HG03558 (cell line): ENCODE results near the gene TAGLN2.

Source experiments
- ATAC-seq: cut with Tn5 transposase; IDR thresholded peaks from one replicate; pipeline ENCODE4 v1.9.1; 2021; ENCODE audit warnings: moderate number of reproducible peaks; ENCODE audit not compliant: unreplicated experiment; ENCODE audit errors: extremely low read depth

The TAGLN2 gene

GRCh38 chr1:159951016-159951415 is 25.7 kb upstream of the TAGLN2 start:
- ATAC-seq, result no peak

- ATAC-seq, result no peak
These were observed 24.7 kb upstream of the TAGLN2 start for GRCh38 chr1:159949981-159950381.

GRCh38 chr1:159949123-159949522 is 23.8 kb upstream of the TAGLN2 start:
- ATAC-seq, result no peak

- ATAC-seq, result no peak
These were observed 22.6 kb upstream of the TAGLN2 start for GRCh38 chr1:159947942-159948341.

- no peak for ATAC-seq
These were observed 21.2 kb upstream of the TAGLN2 start for GRCh38 chr1:159946242-159947187.

GRCh38 chr1:159945483-159946241 is 20.4 kb upstream of the TAGLN2 start, which contains the start of gene IGSF9:
IGSF9 (minus strand) TSS chr1:159945613; CDS start chr1:159943454, 2,159 bp downstream.
- ATAC-seq, result no peak

- ATAC-seq, result no peak
These were observed 19.5 kb upstream of the TAGLN2 start for GRCh38 chr1:159944623-159945455.

GRCh38 chr1:159943908-159944622 is 18.8 kb upstream of the TAGLN2 start:
- no peak for ATAC-seq

- no peak for ATAC-seq
These were observed 18.0 kb upstream of the TAGLN2 start for GRCh38 chr1:159943278-159943640.

GRCh38 chr1:159942632-159943277 is 17.4 kb upstream of the TAGLN2 start:
- ATAC-seq, result no peak

GRCh38 chr1:159941591-159942560 is 16.6 kb upstream of the TAGLN2 start:
- ATAC-seq, result no peak

GRCh38 chr1:159941141-159941540 is 15.8 kb upstream of the TAGLN2 start:
- no peak for ATAC-seq

- ATAC-seq, result no peak
These were observed 14.8 kb upstream of the TAGLN2 start for GRCh38 chr1:159940006-159940620.

GRCh38 chr1:159939678-159940002 is 14.3 kb upstream of the TAGLN2 start:
- no peak for ATAC-seq

GRCh38 chr1:159938905-159939677 is 13.8 kb upstream of the TAGLN2 start:
- no peak for ATAC-seq

GRCh38 chr1:159938211-159938852 is 13.0 kb upstream of the TAGLN2 start:
- no peak for ATAC-seq
